Measurements from ENCODE around the gene RNU5D-1.
"Not testable (repeated sequence)": the region's sequence is repeated elsewhere in the genome, so short reads cannot be mapped to it uniquely, and the experiment has no call there.

DNA sequence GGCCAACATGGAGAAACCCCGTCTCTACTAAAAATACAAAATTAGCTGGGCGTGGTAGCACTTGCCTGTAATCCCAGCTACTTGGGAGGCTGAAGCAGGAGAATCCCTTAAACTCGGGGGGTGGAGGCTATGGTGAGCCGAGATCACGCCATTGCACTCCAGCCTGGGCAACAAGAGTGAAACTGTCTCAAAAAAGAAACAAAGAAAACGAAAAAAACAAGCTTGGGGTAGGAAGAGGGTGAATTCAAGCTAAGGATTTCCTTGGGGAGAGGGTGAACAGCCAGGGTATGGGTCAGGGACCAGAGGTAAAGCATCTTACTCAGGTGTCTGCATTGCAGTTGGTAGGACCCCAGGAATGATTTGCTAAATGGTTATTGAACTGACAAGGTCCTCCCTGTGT, 35.5 kb upstream of the RNU5D-1 start:
- TF ChIP-seq POLR2A, EP300 (IDR thresholded peaks at IDR 0.05): not testable (repeated sequence)
- TF ChIP-seq, protein P1, sequence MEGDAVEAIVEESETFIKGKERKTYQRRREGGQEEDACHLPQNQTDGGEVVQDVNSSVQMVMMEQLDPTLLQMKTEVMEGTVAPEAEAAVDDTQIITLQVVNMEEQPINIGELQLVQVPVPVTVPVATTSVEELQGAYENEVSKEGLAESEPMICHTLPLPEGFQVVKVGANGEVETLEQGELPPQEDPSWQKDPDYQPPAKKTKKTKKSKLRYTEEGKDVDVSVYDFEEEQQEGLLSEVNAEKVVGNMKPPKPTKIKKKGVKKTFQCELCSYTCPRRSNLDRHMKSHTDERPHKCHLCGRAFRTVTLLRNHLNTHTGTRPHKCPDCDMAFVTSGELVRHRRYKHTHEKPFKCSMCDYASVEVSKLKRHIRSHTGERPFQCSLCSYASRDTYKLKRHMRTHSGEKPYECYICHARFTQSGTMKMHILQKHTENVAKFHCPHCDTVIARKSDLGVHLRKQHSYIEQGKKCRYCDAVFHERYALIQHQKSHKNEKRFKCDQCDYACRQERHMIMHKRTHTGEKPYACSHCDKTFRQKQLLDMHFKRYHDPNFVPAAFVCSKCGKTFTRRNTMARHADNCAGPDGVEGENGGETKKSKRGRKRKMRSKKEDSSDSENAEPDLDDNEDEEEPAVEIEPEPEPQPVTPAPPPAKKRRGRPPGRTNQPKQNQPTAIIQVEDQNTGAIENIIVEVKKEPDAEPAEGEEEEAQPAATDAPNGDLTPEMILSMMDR (IDR thresholded peaks at IDR 0.05), result not testable (repeated sequence)

Measured in tibial nerve (tissue), 4 donors.